Measurements from ENCODE around the gene PDCD1.
"Not testable (repeated sequence)": the region's sequence is repeated elsewhere in the genome, so short reads cannot be mapped to it uniquely, and the experiment has no call there.

Gene PDCD1

GRCh38 chr2:241851325-241852115, 7.2 kb downstream of the PDCD1 start:
- no peak for DNase-seq

GRCh38 chr2:241850544-241851324, 8.0 kb downstream of the PDCD1 start:
- no peak for DNase-seq

GRCh38 chr2:241849616-241850543, 8.8 kb downstream of the PDCD1 start:
- no peak for DNase-seq

GRCh38 chr2:241848761-241849615, 9.7 kb downstream of the PDCD1 start:
- no peak for DNase-seq

- DNase-seq = no peak
Observed at GRCh38 chr2:241846406-241846805, 12.3 kb downstream of the PDCD1 start.

GRCh38 chr2:241844831-241845578, 13.7 kb downstream of the PDCD1 start:
- no peak for DNase-seq

- DNase-seq = peak in 2 of 14 donors; percentile 22 to 39
Observed at GRCh38 chr2:241844066-241844728, 14.5 kb downstream of the PDCD1 start.

GRCh38 chr2:241843321-241844065, 15.2 kb downstream of the PDCD1 start:
- DNase-seq = no peak

- peak in 5 of 14 donors; percentile 15 to 59 (median 46) for DNase-seq
Observed at GRCh38 chr2:241842620-241843211, 16.0 kb downstream of the PDCD1 start.

- DNase-seq = no peak
Observed at GRCh38 chr2:241842067-241842415, 16.7 kb downstream of the PDCD1 start.

- DNase-seq = no peak
Observed at GRCh38 chr2:241841181-241842066, 17.3 kb downstream of the PDCD1 start.

- DNase-seq = no peak
Observed at GRCh38 chr2:241837197-241837965, 21.3 kb downstream of the PDCD1 start.

- DNase-seq = no peak
Observed at GRCh38 chr2:241836292-241836691, 22.4 kb downstream of the PDCD1 start.

- DNase-seq = no peak
Observed at GRCh38 chr2:241835611-241836010, 23.1 kb downstream of the PDCD1 start.

- DNase-seq = no peak
Observed at GRCh38 chr2:241834527-241835210, 24.0 kb downstream of the PDCD1 start.

GRCh38 chr2:241833756-241834526, 24.8 kb downstream of the PDCD1 start:
- DNase-seq = not testable (repeated sequence)
